HCT116 (cell line): ENCODE data around the gene MUC3A. TPM values are rescaled to one million over a fixed set of nuclear protein-coding genes. Genes with fewer than 3 reads are reported as not detected.
"Not testable (repeated sequence)": the region's sequence is repeated elsewhere in the genome, so short reads cannot be mapped to it uniquely, and the experiment has no call there.

Experiments used
- ATAC-seq: fragments of 200-7000 bp; cut with Tn5 transposase; 2 replicates; pipeline ENCODE4 v1.9.1; 2020; ENCODE audit warnings: mild to moderate bottlenecking, moderate library complexity
- BruUV-seq: library from RNA; stranded (reverse); fragments of 400-500 nt; replicated peaks from 2 replicates; lab custom pipeline; 2021; lab: Mats Ljungman, UMichigan
- CTCF ChIA-PET: fragments of 300-600 bp; sonication (Branson Sonifier 250); formaldehyde crosslinking; loops from one replicate; lab custom pipeline; 2021; ENCODE audit warnings: antibody characterized with exemption; lab: Charles Lee
- POLR2A ChIA-PET: fragments of 300-600, 350-600 bp; sonication (Branson Sonifier 250); formaldehyde crosslinking; loops from one replicate; lab custom pipeline; 2021; ENCODE audit warnings: antibody characterized with exemption; lab: Charles Lee
- RAD21 ChIA-PET, 2 experiments: fragments of 300-600 bp; sonication (Branson Sonifier 250); formaldehyde crosslinking; loops; one replicate each; lab custom pipeline; 2023; ENCODE audit warnings: low total read pairs in 2 of 2; ENCODE audit not compliant: uncharacterized antibody in 2 of 2, unreplicated experiment in 2 of 2, low non-redundant PET in 1 of 2; lab: Charles Lee
- DNase-seq: peaks from one replicate; pipeline ENCODE4 v3.0.0-alpha.2; 2010; ENCODE audit warnings: low read depth, low spot score
- H2AFZ ChIP-seq: fragments of 200-600 bp; shearing (Covaris generic), sonication (generic); 2 replicates; pipeline ENCODE4 v1.6.1; 2017; ENCODE audit warnings: low read depth, mixed run types, mixed read lengths, antibody characterized with exemption, low read length; ENCODE audit not compliant: poor library complexity, severe bottlenecking
- H3K27ac ChIP-seq: 2 replicates; pipeline ENCODE4 v1.5.1; 2012; ENCODE audit warnings: low read depth, low read length
- H3K27me3 ChIP-seq: fragments of 200-600 bp; sonication (generic); 2 replicates; pipeline ENCODE4 v1.6.1; 2016; ENCODE audit warnings: mixed run types, low read length, mixed read lengths; ENCODE audit not compliant: insufficient read depth
- H3K36me3 ChIP-seq, 2 experiments: fragments of 200-500 bp in 1 of 2; fragments of 200-600 bp in 1 of 2; sonication (Bioruptor generic) in 1 of 2; sonication (generic) in 1 of 2; 2 replicates each; pipeline versions ENCODE4 v1.5.1 to v1.6.1; 2014 to 2016; ENCODE audit warnings: low read length in 2 of 2, inconsistent platforms in 1 of 2, mixed read lengths in 1 of 2, mixed run types in 1 of 2; ENCODE audit not compliant: insufficient read depth in 2 of 2, control insufficient read depth in 1 of 2
- H3K4me1 ChIP-seq, 2 experiments: fragments of 200-600 bp in 1 of 2; sonication (generic) in 1 of 2; 2 replicates each; pipeline versions ENCODE4 v1.5.1 to v1.6.1; 2012 to 2017; ENCODE audit warnings: low read length in 2 of 2, inconsistent platforms in 1 of 2, mild to moderate bottlenecking in 1 of 2, mixed read lengths in 1 of 2, mixed run types in 1 of 2, moderate library complexity in 1 of 2; ENCODE audit not compliant: insufficient read depth in 2 of 2, control insufficient read depth in 1 of 2
- H3K4me2 ChIP-seq: fragments of 200-600 bp; sonication (generic); 2 replicates; pipeline ENCODE4 v1.6.1; 2017; ENCODE audit warnings: mixed run types, low read length, mixed read lengths
- H3K4me3 ChIP-seq, 2 experiments: fragments of 200-600 bp in 1 of 2; sonication (generic) in 1 of 2; replicated peaks in 1 of 2; 2 replicates each; pipeline ENCODE4 v1.5.1; 2011 to 2016; ENCODE audit warnings: low read length in 2 of 2, control low read depth in 1 of 2, low read depth in 1 of 2, mild to moderate bottlenecking in 1 of 2, mixed read lengths in 1 of 2, mixed run types in 1 of 2
- H3K79me2 ChIP-seq: fragments of 200-600 bp; sonication (generic); 2 replicates; pipeline ENCODE4 v1.6.1; 2017; ENCODE audit warnings: mild to moderate bottlenecking, mixed run types, low read length, moderate library complexity, mixed read lengths; ENCODE audit not compliant: insufficient read depth
- H3K9ac ChIP-seq: fragments of 200-600 bp; sonication (generic); 2 replicates; pipeline ENCODE4 v1.6.1; 2016; ENCODE audit warnings: low read length, mixed read lengths
- H3K9me2 ChIP-seq: fragments of 200-600 bp; sonication (generic), shearing (Covaris generic); 2 replicates; pipeline ENCODE4 v1.6.1; 2017; ENCODE audit warnings: mixed run types, mild to moderate bottlenecking, moderate library complexity; ENCODE audit not compliant: insufficient read depth
- H3K9me3 ChIP-seq, 2 experiments: fragments of 200-500 bp in 1 of 2; fragments of 200-600 bp in 1 of 2; sonication (Bioruptor generic) in 1 of 2; sonication (generic) in 1 of 2; 2 replicates each; pipeline ENCODE4 v1.6.1; 2014 to 2017; ENCODE audit warnings: low read length in 2 of 2, mixed read lengths in 2 of 2, inconsistent platforms in 1 of 2, low read depth in 1 of 2, mild to moderate bottlenecking in 1 of 2, mixed run types in 1 of 2, moderate library complexity in 1 of 2; ENCODE audit not compliant: control insufficient read depth in 1 of 2, insufficient read depth in 1 of 2
- H4K20me1 ChIP-seq: fragments of 200-600 bp; sonication (generic), shearing (Covaris generic); 2 replicates; pipeline ENCODE4 v1.6.1; 2017; ENCODE audit warnings: mixed run types, mild to moderate bottlenecking, moderate library complexity; ENCODE audit not compliant: insufficient read depth
- EZH2 ChIP-seq: fragments of 200-600 bp; sonication (generic); IDR thresholded peaks from 2 replicates; pipeline ENCODE4 v1.6.1; 2017; ENCODE audit warnings: antibody characterized with exemption, mixed run types
- EZH2phosphoT487 ChIP-seq: fragments of 200-600 bp; IDR thresholded peaks from 2 replicates; pipeline ENCODE4 v1.6.1; 2018; ENCODE audit warnings: antibody characterized with exemption, borderline replicate concordance
- POLR2AphosphoS5 ChIP-seq: IDR thresholded peaks from 2 replicates; pipeline ENCODE4 v1.6.1; 2011; ENCODE audit warnings: mild to moderate bottlenecking, low read depth, low read length, moderate library complexity
- SIN3A ChIP-seq: IDR thresholded peaks from 2 replicates; pipeline ENCODE4 v1.6.1; 2012; ENCODE audit warnings: low read depth
- SRF ChIP-seq: IDR thresholded peaks from 2 replicates; pipeline ENCODE4 v1.6.1; 2012; ENCODE audit warnings: low read depth
- TCF7L2 ChIP-seq: IDR thresholded peaks from 2 replicates; pipeline ENCODE4 v1.7.0; 2011; ENCODE audit warnings: borderline replicate concordance, inconsistent platforms; ENCODE audit not compliant: insufficient read depth, insufficient read length; ENCODE audit errors: extremely low read depth
- ZNF274 ChIP-seq: fragments of 200-500 bp; sonication (Bioruptor generic); IDR thresholded peaks from 2 replicates; pipeline ENCODE4 v1.6.1; 2014; ENCODE audit warnings: mild to moderate bottlenecking, low read depth, low read length, inconsistent platforms
- intact Hi-C: fragments of 100-400 bp; cut with micrococcal nuclease; formaldehyde crosslinking; loops from 2 replicates; pipeline ENCODE4 v1.10.0; 2022
- total RNA-seq: library from RNA; stranded (reverse); gene quantifications from one replicate; pipeline ENCODE4 v1.2.1, GENCODE V29; 2021; ENCODE audit not compliant: unreplicated experiment
- TF ChIP-seq, protein P1 (sequence below): IDR thresholded peaks from 2 replicates; pipeline ENCODE4 v1.6.1; 2012

Gene MUC3A
- total RNA-seq, 1 experiment from 2014 or later: 30.8 TPM

DNA sequence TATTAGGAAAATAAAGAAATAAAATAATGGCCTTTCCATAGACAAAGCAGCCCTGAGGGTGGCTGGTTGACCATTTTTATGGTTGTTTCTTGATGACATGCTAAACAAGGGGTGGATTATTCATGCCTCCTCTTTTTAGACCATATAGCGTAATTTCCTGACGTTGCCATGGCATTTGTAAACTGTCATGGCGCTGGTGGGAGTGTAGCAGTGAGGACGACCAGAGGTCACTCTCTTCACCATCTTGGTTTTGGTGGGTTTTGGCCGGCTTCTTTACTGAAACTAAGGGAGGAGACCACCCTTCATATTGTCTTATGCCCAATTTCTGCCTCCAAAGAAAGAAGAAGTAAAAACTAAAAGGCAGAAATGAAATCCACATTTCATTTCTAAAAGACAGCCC, 30.0 kb upstream of the MUC3A start:
- H3K27ac ChIP-seq, H3K9ac ChIP-seq, DNase-seq, ATAC-seq, H3K9me3 ChIP-seq, H2AFZ ChIP-seq, RAD21 ChIA-PET, H3K9me2 ChIP-seq, POLR2A ChIA-PET, H3K36me3 ChIP-seq, CTCF ChIA-PET, H3K4me2 ChIP-seq, H3K4me1 ChIP-seq, H3K79me2 ChIP-seq, H4K20me1 ChIP-seq, H3K4me3 ChIP-seq, H3K27me3 ChIP-seq, BruUV-seq, intact Hi-C loops: not testable (repeated sequence)

DNA sequence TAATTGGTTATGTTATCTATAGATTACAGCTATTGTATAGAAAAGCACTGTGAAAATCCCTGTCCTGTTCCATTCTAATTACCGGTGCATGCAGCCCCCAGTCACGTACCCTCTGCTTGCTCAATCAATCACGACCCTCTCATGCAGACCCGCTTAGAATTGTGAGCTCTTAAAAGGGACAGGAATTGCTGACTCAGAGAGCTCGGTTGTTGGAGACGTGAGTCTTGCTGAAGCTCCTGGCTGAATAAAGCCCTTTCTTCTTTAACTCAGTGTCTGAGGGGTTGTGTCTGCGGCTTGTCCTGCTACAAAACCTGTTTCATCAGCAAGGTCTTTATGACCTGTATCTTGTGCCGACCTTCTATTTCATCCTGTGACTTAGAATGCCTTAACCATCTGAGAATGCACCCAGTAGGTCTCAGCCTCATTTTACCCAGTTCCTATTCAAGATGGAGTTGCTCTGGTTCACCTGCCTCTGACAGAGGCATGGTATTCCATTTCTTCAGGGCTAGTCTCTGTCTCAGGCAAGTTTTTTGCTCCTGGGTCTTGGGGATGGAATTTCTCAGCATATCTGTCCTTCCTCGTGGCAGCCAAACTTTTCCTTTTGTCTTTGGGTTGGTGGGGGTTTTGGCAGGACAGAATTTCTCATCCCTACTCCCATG, 29.4 kb upstream of the MUC3A start:
- BruUV-seq, ATAC-seq, CTCF ChIA-PET, H3K9me3 ChIP-seq, intact Hi-C loops, H3K9me2 ChIP-seq, H4K20me1 ChIP-seq, H3K27me3 ChIP-seq, H2AFZ ChIP-seq, H3K4me3 ChIP-seq, H3K9ac ChIP-seq, POLR2A ChIA-PET, DNase-seq, RAD21 ChIA-PET, H3K36me3 ChIP-seq, H3K79me2 ChIP-seq, H3K27ac ChIP-seq, H3K4me2 ChIP-seq, H3K4me1 ChIP-seq: not testable (repeated sequence)

DNA sequence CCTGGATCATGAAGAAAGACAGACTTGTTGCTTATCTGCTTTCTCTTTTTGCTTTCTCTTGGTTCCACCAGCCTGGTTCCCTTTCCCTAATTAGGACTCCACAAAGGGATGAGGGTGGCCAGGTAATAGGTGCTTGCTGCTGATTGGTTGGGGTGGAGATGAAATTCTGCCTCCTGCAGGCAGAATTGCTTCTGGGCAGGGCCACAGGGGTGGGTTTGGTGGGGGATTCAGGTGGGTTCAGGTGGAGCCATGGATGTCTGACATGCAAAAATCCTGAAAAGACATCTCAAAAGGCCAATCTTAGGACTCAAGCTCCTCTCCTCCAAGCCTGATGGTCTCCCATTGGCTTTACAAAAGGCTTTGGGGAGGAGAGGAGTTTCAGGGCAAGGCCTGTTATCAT, 28.3 kb upstream of the MUC3A start:
- H3K4me1 ChIP-seq: no peaks in the 10 kb centered on the region; a peak in 1 of 4 replicates
- no peak overlapping the region for H3K4me2 ChIP-seq
- ATAC-seq (no peak), DNase-seq (no peak)
- ChIA-PET POLR2A (no interaction called here), RAD21 (no interaction called here), CTCF (interaction anchor here (0.5 kb wide), 1 partner anchor 160 kb away, joined by 3 read pairs; no protein-coding TSS in a partner anchor)
- no peak overlapping the region for H2AFZ ChIP-seq
- intact Hi-C loops: no loop called here
- H3K9me3 ChIP-seq: no peaks in the 10 kb centered on the region
- H3K4me3 ChIP-seq: no peak overlapping the region
- H3K36me3 ChIP-seq: no peaks in the 10 kb centered on the region
- no TSS peak for BruUV-seq
- no peak overlapping the region for H3K27ac ChIP-seq
- no peaks in the 10 kb centered on the region for H3K9me2 ChIP-seq
- TF ChIP-seq SIN3A (no peak), SRF (no peak), EZH2 (no peak), EZH2phosphoT487 (no peak), POLR2AphosphoS5 (no peak), ZNF274 (no peak), TCF7L2 (no peak)
- TF ChIP-seq, protein P1, sequence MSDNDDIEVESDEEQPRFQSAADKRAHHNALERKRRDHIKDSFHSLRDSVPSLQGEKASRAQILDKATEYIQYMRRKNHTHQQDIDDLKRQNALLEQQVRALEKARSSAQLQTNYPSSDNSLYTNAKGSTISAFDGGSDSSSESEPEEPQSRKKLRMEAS: no peak
- no peak overlapping the region for H3K9ac ChIP-seq
- H3K79me2 ChIP-seq: no peaks in the 10 kb centered on the region
- no peaks in the 10 kb centered on the region for H4K20me1 ChIP-seq
- no peaks in the 10 kb centered on the region for H3K27me3 ChIP-seq

DNA sequence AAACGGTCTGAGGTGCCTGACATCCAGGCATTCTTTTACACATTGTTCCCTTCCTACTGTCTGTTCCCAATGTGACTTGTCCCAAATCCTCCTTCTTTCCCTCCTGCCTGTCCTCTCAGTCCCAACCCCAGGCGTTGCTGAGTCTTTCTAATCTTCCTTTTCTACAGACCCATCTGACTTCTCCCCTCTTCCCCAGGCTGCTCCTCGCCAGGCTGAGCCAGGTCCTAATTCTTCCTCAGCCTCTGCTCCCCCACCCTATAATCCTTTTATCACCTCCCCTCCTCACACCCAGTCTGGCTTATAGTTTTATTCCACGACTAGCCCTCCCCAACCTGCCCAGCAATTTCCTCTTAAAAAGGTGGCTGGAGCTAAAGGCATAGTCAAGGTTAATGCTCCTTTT, 25.7 kb upstream of the MUC3A start:
- H3K4me1 ChIP-seq, H3K79me2 ChIP-seq, H3K9me2 ChIP-seq, DNase-seq, ATAC-seq, H3K27ac ChIP-seq, H3K9ac ChIP-seq, H2AFZ ChIP-seq, intact Hi-C loops, H3K27me3 ChIP-seq, BruUV-seq, H3K9me3 ChIP-seq, H3K4me2 ChIP-seq, H4K20me1 ChIP-seq, RAD21 ChIA-PET, CTCF ChIA-PET, H3K4me3 ChIP-seq, POLR2A ChIA-PET, H3K36me3 ChIP-seq: not testable (repeated sequence)
